MM.1S (cell line): ENCODE results near the gene HNRNPA1.

ENCODE experiments used
- DNase-seq: peaks from one replicate; pipeline ENCODE4 v3.0.0-alpha.2; 2015
- H2AFZ ChIP-seq: fragments of 300-600 bp; sonication (generic); 2 replicates; pipeline ENCODE4 v1.6.0; 2016; ENCODE audit warnings: antibody characterized with exemption, low read length
- H3F3A ChIP-seq: fragments of 300-600 bp; sonication (generic); 2 replicates; pipeline ENCODE4 v1.6.1; 2016; ENCODE audit warnings: mild to moderate bottlenecking, antibody characterized with exemption, low read length, moderate library complexity, mixed read lengths; ENCODE audit not compliant: insufficient read depth
- H3K27ac ChIP-seq: fragments of 300-600 bp; sonication (generic); 2 replicates; pipeline ENCODE4 v1.5.1; 2016; ENCODE audit warnings: mild to moderate bottlenecking, low read length
- H3K27me3 ChIP-seq: fragments of 300-600 bp; sonication (generic); replicated peaks from 2 replicates; pipeline ENCODE4 v1.6.0; 2016; ENCODE audit warnings: low read length; ENCODE audit not compliant: insufficient read depth
- H3K36me3 ChIP-seq: fragments of 300-600 bp; sonication (generic); replicated peaks from 2 replicates; pipeline ENCODE4 v1.6.1; 2016; ENCODE audit warnings: mild to moderate bottlenecking, low read length, mixed read lengths; ENCODE audit not compliant: insufficient read depth
- H3K4me1 ChIP-seq: fragments of 300-600 bp; sonication (generic); 2 replicates; pipeline ENCODE4 v1.6.1; 2016; ENCODE audit warnings: low read length, mixed read lengths
- H3K4me2 ChIP-seq: fragments of 300-600 bp; sonication (generic); 2 replicates; pipeline ENCODE4 v1.6.0; 2016; ENCODE audit warnings: low read depth, low read length
- H3K4me3 ChIP-seq: fragments of 300-600 bp; sonication (generic); 2 replicates; pipeline ENCODE4 v1.5.1; 2016; ENCODE audit warnings: low read length, mixed read lengths
- H3K79me2 ChIP-seq: fragments of 300-600 bp; sonication (generic); 2 replicates; pipeline ENCODE4 v1.6.1; 2016; ENCODE audit warnings: mixed run types, low read length, mixed read lengths
- H3K9ac ChIP-seq: fragments of 300-600 bp; sonication (generic); 2 replicates; pipeline ENCODE4 v1.6.1; 2016; ENCODE audit warnings: low read length, mixed read lengths
- H3K9me2 ChIP-seq: fragments of 300-600 bp; sonication (generic); replicated peaks from 2 replicates; pipeline ENCODE4 v1.6.1; 2016; ENCODE audit warnings: mild to moderate bottlenecking, low read length, mixed read lengths; ENCODE audit not compliant: insufficient read depth
- H3K9me3 ChIP-seq: fragments of 300-600 bp; sonication (generic); replicated peaks from 2 replicates; pipeline ENCODE4 v1.6.1; 2016; ENCODE audit warnings: mild to moderate bottlenecking, low read length, mixed read lengths; ENCODE audit not compliant: insufficient read depth
- H4K20me1 ChIP-seq: fragments of 300-600 bp; sonication (generic); 2 replicates; pipeline ENCODE4 v1.6.1; 2016; ENCODE audit warnings: mild to moderate bottlenecking, low read length, moderate library complexity, mixed read lengths; ENCODE audit not compliant: insufficient read depth
- EZH2 ChIP-seq: fragments of 300-600 bp; sonication (generic); optimal IDR thresholded peaks from 2 replicates; pipeline ENCODE3; 2017; ENCODE audit warnings: low read depth, mild to moderate bottlenecking, antibody characterized with exemption, low read length, mixed read lengths
- EZH2phosphoT487 ChIP-seq: fragments of 300-600 bp; sonication (generic); IDR thresholded peaks from 2 replicates; pipeline ENCODE4 v1.6.1; 2018; ENCODE audit warnings: antibody characterized with exemption, low read length
- TF ChIP-seq, protein P1 (sequence below): fragments of 300-600 bp; sonication (generic); IDR thresholded peaks from 2 replicates; pipeline ENCODE4 v1.5.1; 2016; ENCODE audit warnings: antibody characterized with exemption, low read length, mixed read lengths

Gene HNRNPA1

DNA sequence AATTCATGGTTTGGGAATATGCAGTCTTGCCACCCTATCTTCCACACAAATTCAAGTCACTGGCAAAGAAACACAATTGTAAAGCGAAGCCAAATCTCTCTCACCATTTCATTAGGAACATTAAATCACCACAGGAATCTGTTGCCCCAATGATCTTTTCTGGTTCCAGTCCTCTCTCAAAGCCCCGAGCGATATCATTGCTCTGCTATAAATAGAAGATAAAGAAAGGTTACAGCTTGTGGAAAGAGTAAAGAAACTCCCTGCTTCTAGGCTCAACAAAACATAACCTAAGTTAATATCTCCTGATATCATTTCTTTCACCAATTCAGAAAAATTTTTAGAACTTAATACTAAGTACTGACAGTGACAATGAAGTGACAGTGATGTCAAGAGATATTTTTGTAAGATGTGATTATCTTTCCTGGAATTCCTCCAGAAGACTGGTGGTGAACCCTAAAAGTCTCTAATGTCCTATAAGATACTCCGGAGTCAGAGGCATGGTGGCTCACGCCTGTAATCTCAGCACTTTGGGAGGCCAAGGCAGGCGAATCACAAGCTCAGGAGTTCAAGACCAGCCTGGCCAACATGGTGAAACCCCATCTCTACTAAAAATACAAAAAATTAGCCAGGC is 34.4 kb upstream of the HNRNPA1 start:
- no peak overlapping the region for H3K4me3 ChIP-seq
- H3K4me1 ChIP-seq, result 0 out of 2 replicates have a peak, but pooled peaks cover 6% of the 10 kb centered on the region
- H3K27ac ChIP-seq, result no peak overlapping the region
- H3K9ac ChIP-seq, result no peak overlapping the region
- H2AFZ ChIP-seq, result no peak overlapping the region
- no peaks in the 10 kb centered on the region for H3K9me3 ChIP-seq
- H4K20me1 ChIP-seq, result no peaks in the 10 kb centered on the region
- no peaks in the 10 kb centered on the region for H3K79me2 ChIP-seq
- no peak overlapping the region for H3K4me2 ChIP-seq
- H3K9me2 ChIP-seq, result no peaks in the 10 kb centered on the region
- H3K36me3 ChIP-seq, result peaks cover 7% of the 10 kb centered on the region; the same call in 1 of the 2 replicates
- no peaks in the 10 kb centered on the region for H3K27me3 ChIP-seq
- no peaks in the 10 kb centered on the region for H3F3A ChIP-seq
- DNase-seq, result no peak
- TF ChIP-seq EZH2phosphoT487, result no peak
- TF ChIP-seq, protein P1, sequence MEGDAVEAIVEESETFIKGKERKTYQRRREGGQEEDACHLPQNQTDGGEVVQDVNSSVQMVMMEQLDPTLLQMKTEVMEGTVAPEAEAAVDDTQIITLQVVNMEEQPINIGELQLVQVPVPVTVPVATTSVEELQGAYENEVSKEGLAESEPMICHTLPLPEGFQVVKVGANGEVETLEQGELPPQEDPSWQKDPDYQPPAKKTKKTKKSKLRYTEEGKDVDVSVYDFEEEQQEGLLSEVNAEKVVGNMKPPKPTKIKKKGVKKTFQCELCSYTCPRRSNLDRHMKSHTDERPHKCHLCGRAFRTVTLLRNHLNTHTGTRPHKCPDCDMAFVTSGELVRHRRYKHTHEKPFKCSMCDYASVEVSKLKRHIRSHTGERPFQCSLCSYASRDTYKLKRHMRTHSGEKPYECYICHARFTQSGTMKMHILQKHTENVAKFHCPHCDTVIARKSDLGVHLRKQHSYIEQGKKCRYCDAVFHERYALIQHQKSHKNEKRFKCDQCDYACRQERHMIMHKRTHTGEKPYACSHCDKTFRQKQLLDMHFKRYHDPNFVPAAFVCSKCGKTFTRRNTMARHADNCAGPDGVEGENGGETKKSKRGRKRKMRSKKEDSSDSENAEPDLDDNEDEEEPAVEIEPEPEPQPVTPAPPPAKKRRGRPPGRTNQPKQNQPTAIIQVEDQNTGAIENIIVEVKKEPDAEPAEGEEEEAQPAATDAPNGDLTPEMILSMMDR, result no peak
- no peak for TF ChIP-seq EZH2

DNA sequence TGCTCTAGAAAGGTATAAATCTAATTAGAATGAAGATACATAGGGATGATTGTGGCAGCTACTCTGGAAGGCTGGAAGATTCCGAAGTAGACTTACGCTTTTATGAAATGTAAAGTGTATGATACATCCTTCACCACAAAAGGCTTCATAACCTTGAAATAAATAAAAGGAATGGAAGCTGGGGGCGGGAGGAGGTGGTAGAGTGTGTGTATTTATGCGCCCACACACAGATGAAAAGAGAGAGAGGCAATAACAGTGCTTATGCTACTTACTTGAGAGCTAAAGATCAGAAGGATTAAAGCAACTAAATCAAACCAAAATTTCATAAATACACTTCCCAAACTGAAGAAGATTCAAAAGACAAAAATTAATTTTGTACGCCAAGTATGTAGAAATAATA is 31.0 kb upstream of the HNRNPA1 start:
- Histone ChIP-seq H3K79me2 (peaks cover 12% of the 10 kb centered on the region), H3F3A (0 out of 2 replicates have a peak, but pooled peaks cover 4% of the 10 kb centered on the region), H2AFZ (no peak overlapping the region), H3K4me3 (no peak overlapping the region), H3K27ac (no peak overlapping the region), H4K20me1 (no peaks in the 10 kb centered on the region), H3K4me1 (no peaks in the 10 kb centered on the region), H3K9me3 (no peaks in the 10 kb centered on the region), H3K4me2 (no peak overlapping the region), H3K36me3 (peaks cover 3% of the 10 kb centered on the region; the same call in 1 of the 2 replicates), H3K9me2 (no peaks in the 10 kb centered on the region), H3K9ac (no peak overlapping the region), H3K27me3 (no peaks in the 10 kb centered on the region)
- no peak for DNase-seq
- TF ChIP-seq EZH2phosphoT487 (no peak), EZH2 (no peak)
- TF ChIP-seq, protein P1, result no peak

DNA sequence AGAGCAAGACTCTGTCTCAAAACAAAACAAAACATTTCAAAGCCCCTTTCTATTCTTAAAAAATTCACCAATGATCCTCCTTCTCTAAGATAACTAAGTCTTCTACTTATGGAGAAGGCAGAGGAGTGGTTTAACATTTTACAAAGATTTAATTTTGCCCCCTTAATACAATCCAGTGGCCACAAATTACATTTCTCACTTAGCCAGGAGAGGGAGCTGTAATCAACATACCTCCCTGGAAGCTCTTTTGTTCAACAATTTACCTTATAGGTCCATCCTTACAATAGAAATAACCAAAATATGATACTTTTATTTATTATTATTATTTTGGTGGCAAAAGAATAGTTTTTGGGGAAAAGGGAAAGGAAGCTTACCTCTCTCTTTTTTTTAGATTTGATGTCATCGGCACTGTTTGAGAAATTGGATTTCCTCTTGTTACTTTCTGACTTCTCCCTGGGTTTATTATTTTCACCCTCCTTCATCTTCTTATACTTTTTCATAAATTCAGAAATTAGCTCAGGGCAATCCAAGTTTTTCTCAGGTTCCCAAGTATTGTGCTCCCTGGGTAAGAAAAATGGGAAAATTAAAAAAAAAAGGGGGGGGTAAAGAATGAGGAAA is 28.8 kb upstream of the HNRNPA1 start:
- Histone ChIP-seq H3K9me2 (no peaks in the 10 kb centered on the region), H4K20me1 (no peaks in the 10 kb centered on the region), H3K79me2 (peaks cover 21% of the 10 kb centered on the region), H3K4me3 (no peak overlapping the region), H3K36me3 (peaks cover 7% of the 10 kb centered on the region; the same call in 1 of the 2 replicates), H3K27ac (no peak overlapping the region), H2AFZ (no peak overlapping the region), H3K27me3 (no peaks in the 10 kb centered on the region), H3K4me1 (no peaks in the 10 kb centered on the region), H3F3A (0 out of 2 replicates have a peak, but pooled peaks cover 4% of the 10 kb centered on the region), H3K9ac (no peak overlapping the region), H3K4me2 (no peak overlapping the region), H3K9me3 (no peaks in the 10 kb centered on the region)
- DNase-seq, result peak; percentile 34
- TF ChIP-seq, protein P1, result peak; percentile 51
- TF ChIP-seq EZH2phosphoT487, result no peak
